ENCODE results near the gene GPATCH1. TPM values are rescaled to one million over a fixed set of nuclear protein-coding genes. Genes with fewer than 3 reads are reported as not detected.

The GPATCH1 gene
- total and polyA plus RNA-seq, 2 of the 13 experiments (the other 11 are each of a cell fraction or from before 2014, with no cell fraction given) = 6.8 to 6.9 TPM

GRCh38 chr19:33063356-33063752 is 17.6 kb upstream of the GPATCH1 start:
- ChIA-PET CTCF (ENCODE audit: low intra/inter-chr PET ratio, low total read pairs) (no interaction called here), POLR2A (interaction anchor here (1.1 to 4.5 kb wide), 2 partner anchors 12 to 22 kb away, joined by 3 to 28 read pairs; no protein-coding TSS in a partner anchor)

More at GRCh38 chr19:33063356-33063752, 17.6 kb upstream of the GPATCH1 start:
- peak overlapping the region; percentile 82 to 96 (median 96) for H3K4me3 ChIP-seq (replicated peaks in 1 of 3; ENCODE audit: insufficient read depth in 1 of 3, low read depth in 2 of 3, low read length in 3 of 3)
- no peak overlapping the region for H3K27ac ChIP-seq (ENCODE audit: extremely low read length, insufficient read depth, low read length)
- FAIRE-seq (no peak), DNase-seq (ENCODE audit: low spot score) (no peak), ATAC-seq (no peak)
- peak overlapping the region; percentile 88 for H3K9ac ChIP-seq (ENCODE audit: insufficient read depth, low read depth, low read length)
- 1% methylated on average over 7 of the region's 7 CpGs for WGBS (ENCODE audit: low lambda C conversion rate)
- peaks cover 59% of the 10 kb centered on the region for H3K4me1 ChIP-seq (ENCODE audit: insufficient read depth, low read length)
- H3K4me2 ChIP-seq (ENCODE audit: low read depth, low read length) = peak overlapping the region; percentile 91
- H3K36me3 ChIP-seq (replicated peaks in 1 of 2; ENCODE audit: control insufficient read depth in 1 of 2, insufficient read depth in 2 of 2, low read length in 2 of 2) = peaks cover 0 to 2% of the 10 kb centered on the region in 2 experiments; a peak in 2 of 5 replicates
- peaks cover 54% of the 10 kb centered on the region for H3K79me2 ChIP-seq (ENCODE audit: insufficient read depth, low read length)
- H4K20me1 ChIP-seq (ENCODE audit: insufficient read depth, low read length) = peaks cover 39% of the 10 kb centered on the region
- no peaks in the 10 kb centered on the region for H3K27me3 ChIP-seq (ENCODE audit: control insufficient read depth in 1 of 2, insufficient read depth in 2 of 2, low read length in 2 of 2)
- H2AFZ ChIP-seq (ENCODE audit: low read length) = no peak overlapping the region
- no peak for TF ChIP-seq NFRKB (IDR thresholded peaks at IDR 0.05)
- TF ChIP-seq ASH2L (IDR thresholded peaks at IDR 0.05; ENCODE audit: insufficient read length, low read depth, low read length) = peak; percentile 2
- no peak for TF ChIP-seq ZBTB40 (IDR thresholded peaks at IDR 0.05)
- no peak for TF ChIP-seq ZBTB40 (CRISPR knock-in tag; IDR thresholded peaks at IDR 0.05)
- in situ Hi-C loops (cut with HindIII; ENCODE audit: extremely low pct_ligation_motif_present, low pct_unique_long_range_greater_than_20kb) = no loop called here
- no peaks in the 10 kb centered on the region for H3K9me3 ChIP-seq (ENCODE audit: low read length)
- BruUV-seq (replicated peaks) = no TSS peak
- intact Hi-C loops (cut with micrococcal nuclease; ENCODE audit: unreplicated experiment) = loop anchor here (10.0 kb wide), 1 partner anchor 89 kb away; the partner anchor contains the start of genes CEP89 and FAAP24
